K562 (cell line): ENCODE measurements around the gene AGRN. TPM values are rescaled to one million over a fixed set of nuclear protein-coding genes. Genes with fewer than 3 reads are reported as not detected.
A peak's percentile ranks its signal among the peaks of the same experiment; 100 is the strongest.

Experiments used
- BACH1 ChIP-seq: fragments of 200-800 bp; sonication (Bioruptor generic); IDR thresholded peaks from 2 replicates; pipeline ENCODE4 v1.6.1; 2016; ENCODE audit warnings: missing genetic modification characterization, missing compliant biosample characterization
- CBX3 ChIP-seq, 2 experiments: IDR thresholded peaks; 1 replicate in 1 of 2; 2 replicates in 1 of 2; pipeline ENCODE4 v1.6.1; 2012; ENCODE audit warnings: inconsistent platforms in 2 of 2, low read length in 2 of 2, borderline replicate concordance in 1 of 2, control low read depth in 1 of 2
- GATAD2B ChIP-seq: fragments of 450-650 bp; IDR thresholded peaks from 2 replicates; pipeline ENCODE4 v1.6.1; 2017; ENCODE audit warnings: mild to moderate bottlenecking, borderline replicate concordance
- HOXB6 ChIP-seq: fragments of 250-450 bp; sonication (Bioruptor Pico); IDR thresholded peaks from 2 replicates; pipeline ENCODE4 v1.5.1; 2022; ENCODE audit warnings: mild to moderate bottlenecking, borderline replicate concordance
- NEUROD1 ChIP-seq: fragments of 150-350 bp; IDR thresholded peaks from 2 replicates; pipeline ENCODE4 v1.6.1; 2014; ENCODE audit warnings: borderline replicate concordance, low read length, low read depth; ENCODE audit not compliant: partially characterized antibody
- POLR2G ChIP-seq: fragments of 200-400 bp; formaldehyde crosslinking; IDR thresholded peaks from 2 replicates; pipeline ENCODE4 v1.6.1; 2017; ENCODE audit warnings: low read depth, mild to moderate bottlenecking, antibody characterized with exemption, low read length, moderate library complexity
- SP1 ChIP-seq: sonication (generic); formaldehyde crosslinking; IDR thresholded peaks from 2 replicates; pipeline ENCODE4 v1.8.1; 2022; ENCODE audit warnings: mild to moderate bottlenecking, missing genetic modification reagents
- SREBF1 ChIP-seq: fragments of 150-350 bp; IDR thresholded peaks from 2 replicates; pipeline ENCODE4 v1.6.1; 2014; ENCODE audit warnings: antibody characterized with exemption, low read depth, low read length, borderline replicate concordance
- TSC22D4 ChIP-seq: fragments of 450-650 bp; IDR thresholded peaks from 2 replicates; pipeline ENCODE4 v1.6.1; 2016; ENCODE audit warnings: missing genetic modification characterization, missing biosample characterization, control low read depth
- YY1 ChIP-seq, 3 experiments: IDR thresholded peaks; 2 replicates each; pipeline ENCODE4 v1.6.1; 2011; ENCODE audit warnings: low read length in 2 of 3, mild to moderate bottlenecking in 2 of 3, moderate library complexity in 2 of 3, borderline replicate concordance in 1 of 3, control low read depth in 1 of 3, low read depth in 1 of 3; ENCODE audit not compliant: insufficient read depth in 3 of 3, insufficient replicate concordance in 2 of 3, control insufficient read depth in 1 of 3, insufficient read length in 1 of 3; ENCODE audit errors: extremely low read depth in 1 of 3
- ZNF57 ChIP-seq: fragments of 450-650 bp; formaldehyde crosslinking; IDR thresholded peaks from 2 replicates; pipeline ENCODE4 v1.4.0; 2020; ENCODE audit warnings: mild to moderate bottlenecking, moderate library complexity
- polyA plus RNA-seq, 8 experiments: library from polyadenylated mRNA; depleted of rRNA in 4 of 8; stranded (reverse) in 5 of 8; unstranded in 3 of 8; fragments of >200 nt; fragmentation: Nextera tagmentation in 2 of 8; fragmentation: Illumina TruSeq in 1 of 8; extraction: Ambion mirVana in 2 of 8; extraction: Trizol in 1 of 8; gene quantifications; 2 replicates each; pipeline versions ENCODE4 v1.2.1 to v1.2.3, GENCODE V29; 2011 to 2014; ENCODE audit warnings: inconsistent platforms in 1 of 8, missing spikeins in 1 of 8
- total RNA-seq, 7 experiments: library from RNA; depleted of rRNA in 6 of 7; stranded (reverse); fragments of >200 nt in 6 of 7; fragmentation: Illumina TruSeq in 2 of 7; extraction: Trizol in 2 of 7; gene quantifications; 2 replicates each; pipeline versions ENCODE4 v1.2.1 to v1.2.3, GENCODE V29; 2011 to 2021; ENCODE audit warnings: low replicate concordance in 1 of 7
- TF ChIP-seq, protein P1 (sequence below), 2 experiments: IDR thresholded peaks in 1 of 2; conservative IDR thresholded peaks in 1 of 2; 2 replicates each; pipeline ENCODE4 v1.6.1; 2016; ENCODE audit warnings: low read depth in 2 of 2, mild to moderate bottlenecking in 1 of 2, missing compliant biosample characterization in 1 of 2, missing genetic modification characterization in 1 of 2, moderate library complexity in 1 of 2

AGRN gene
- total and polyA plus RNA-seq, 9 of the 15 experiments (the other 6 are each of a cell fraction or from before 2014, with no cell fraction given) = 0.04 to 111 (median 18.1) TPM

GRCh38 chr1:1091344-1092148 lies 71.6 kb downstream of the AGRN start (continued):
- TF ChIP-seq TSC22D4 (tag) (no peak), NEUROD1 (no peak), HOXB6 (CRISPR knock-in tag) (no peak), SP1 (CRISPR knock-in tag) (peak; percentile 65; the same call in 1 of the 2 replicates), SREBF1 (no peak), ZNF57 (no peak), YY1 (IDR thresholded peaks at IDR 0.05; ENCODE audit: borderline replicate concordance in 1 of 3, control insufficient read depth in 1 of 3, extremely low read depth in 1 of 3, insufficient read depth in 3 of 3, insufficient read length in 1 of 3, insufficient replicate concordance in 2 of 3, low read depth in 1 of 3, low read length in 2 of 3) (peak in 1 of 3 experiments; percentile 6), POLR2G (no peak; the same call in 1 of the 2 replicates), GATAD2B (no peak), CBX3 (IDR thresholded peaks at IDR 0.05; ENCODE audit: borderline replicate concordance in 1 of 2, low read length in 2 of 2) (peak in 1 of 2 experiments; percentile 34; a peak in 1 of 3 replicates), BACH1 (tag) (no peak)
- TF ChIP-seq, protein P1, sequence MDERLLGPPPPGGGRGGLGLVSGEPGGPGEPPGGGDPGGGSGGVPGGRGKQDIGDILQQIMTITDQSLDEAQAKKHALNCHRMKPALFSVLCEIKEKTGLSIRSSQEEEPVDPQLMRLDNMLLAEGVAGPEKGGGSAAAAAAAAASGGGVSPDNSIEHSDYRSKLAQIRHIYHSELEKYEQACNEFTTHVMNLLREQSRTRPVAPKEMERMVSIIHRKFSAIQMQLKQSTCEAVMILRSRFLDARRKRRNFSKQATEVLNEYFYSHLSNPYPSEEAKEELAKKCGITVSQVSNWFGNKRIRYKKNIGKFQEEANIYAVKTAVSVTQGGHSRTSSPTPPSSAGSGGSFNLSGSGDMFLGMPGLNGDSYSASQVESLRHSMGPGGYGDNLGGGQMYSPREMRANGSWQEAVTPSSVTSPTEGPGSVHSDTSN (CRISPR knock-in tag; IDR thresholded peaks at IDR 0.05; ENCODE audit: low read depth) = no peak
- TF ChIP-seq, protein P1 (tag; conservative IDR thresholded peaks at IDR 0.05; ENCODE audit: low read depth) = no peak
- TF ChIP-seq, all 486 proteins: peak for 8
